Fibroblast of lung (primary cell): ENCODE results near the gene TNFRSF1A. TPM values are rescaled to one million over a fixed set of nuclear protein-coding genes. Genes with fewer than 3 reads are reported as not detected.
"Not testable (repeated sequence)": the region's sequence is repeated elsewhere in the genome, so short reads cannot be mapped to it uniquely, and the experiment has no call there.

Source experiments
- DNase-seq, 2 donors: peaks; one replicate each; pipeline versions ENCODE4 v3.0.0 to v3.0.0-alpha.2; 2010; ENCODE audit warnings: low read depth in 2 of 2
- H2AFZ ChIP-seq: 2 replicates; pipeline ENCODE4 v1.5.1; 2012; ENCODE audit warnings: low read length, control low read depth, inconsistent platforms
- H3K27ac ChIP-seq: 2 replicates; pipeline ENCODE4 v1.5.1; 2011; ENCODE audit warnings: low read length, control low read depth; ENCODE audit not compliant: insufficient read depth
- H3K27me3 ChIP-seq: 2 replicates; pipeline ENCODE4 v1.5.1; 2011; ENCODE audit warnings: mild to moderate bottlenecking, low read length; ENCODE audit not compliant: control insufficient read depth, insufficient read depth
- H3K36me3 ChIP-seq: 2 replicates; pipeline ENCODE4 v1.5.1; 2011; ENCODE audit warnings: low read length; ENCODE audit not compliant: control insufficient read depth, insufficient read depth
- H3K4me1 ChIP-seq: 2 replicates; pipeline ENCODE4 v1.5.1; 2011; ENCODE audit warnings: low read length; ENCODE audit not compliant: control insufficient read depth, insufficient read depth; ENCODE audit errors: extremely low read depth
- H3K4me2 ChIP-seq: 2 replicates; pipeline ENCODE4 v1.5.1; 2011; ENCODE audit warnings: low read length, control low read depth; ENCODE audit not compliant: insufficient read depth; ENCODE audit errors: extremely low read depth
- H3K4me3 ChIP-seq, 4 experiments: fragments of 200-600 bp in 1 of 4; sonication (generic) in 1 of 4; replicated peaks in 1 of 4; 2 replicates each; pipeline ENCODE4 v1.5.1; 2011 to 2016; ENCODE audit warnings: low read length in 4 of 4, low read depth in 3 of 4, mild to moderate bottlenecking in 3 of 4, control low read depth in 2 of 4, inconsistent platforms in 1 of 4, mixed read lengths in 1 of 4; ENCODE audit not compliant: insufficient read depth in 1 of 4; ENCODE audit errors: control extremely low read depth in 1 of 4
- H3K79me2 ChIP-seq: 2 replicates; pipeline ENCODE4 v1.5.1; 2012; ENCODE audit warnings: mild to moderate bottlenecking, low read length, inconsistent platforms; ENCODE audit not compliant: control insufficient read depth, insufficient read depth
- H3K9ac ChIP-seq: 2 replicates; pipeline ENCODE4 v1.5.1; 2011; ENCODE audit warnings: mild to moderate bottlenecking, low read length, control low read depth; ENCODE audit not compliant: insufficient read depth
- H3K9me3 ChIP-seq: 2 replicates; pipeline ENCODE4 v1.5.1; 2012; ENCODE audit warnings: low read depth, low read length; ENCODE audit not compliant: control insufficient read depth, insufficient read depth
- H4K20me1 ChIP-seq: 2 replicates; pipeline ENCODE4 v1.5.1; 2011; ENCODE audit warnings: low read length; ENCODE audit not compliant: control insufficient read depth, insufficient read depth; ENCODE audit errors: extremely low read depth
- CTCF ChIP-seq, 2 donors: IDR thresholded peaks in 1 of 2; conservative IDR thresholded peaks in 1 of 2; 1 replicate in 1 of 2; 2 replicates in 1 of 2; pipeline ENCODE4 v1.5.1; 2011 to 2012; ENCODE audit warnings: low read length in 2 of 2, control low read depth in 1 of 2, inconsistent platforms in 1 of 2, low read depth in 1 of 2, mild to moderate bottlenecking in 1 of 2
- EZH2 ChIP-seq: IDR thresholded peaks from 2 replicates; pipeline ENCODE4 v1.5.1; 2012; ENCODE audit warnings: low read length, control low read depth, mild to moderate bottlenecking; ENCODE audit errors: missing control alignments
- polyA plus RNA-seq, 2 donors: library from polyadenylated mRNA; depleted of rRNA in 1 of 2; stranded (reverse) in 1 of 2; unstranded in 1 of 2; fragments of >200 nt; gene quantifications; 2 replicates each; pipeline ENCODE4 v1.2.1, GENCODE V29; 2011 to 2012; ENCODE audit warnings: missing spikeins in 1 of 2
- total RNA-seq: library from RNA; depleted of rRNA; stranded (reverse); fragments of >200 nt; gene quantifications from 2 replicates; pipeline ENCODE4 v1.2.1, GENCODE V29; 2014

The TNFRSF1A gene
- total and polyA plus RNA-seq, 2 donors (not counting 1 experiment from before 2014, with no cell fraction given), result 157 to 257 TPM

- Histone ChIP-seq H3K36me3 (no peaks in the 10 kb centered on the region), H4K20me1 (no peaks in the 10 kb centered on the region), H3K79me2 (no peaks in the 10 kb centered on the region), H3K9me3 (no peaks in the 10 kb centered on the region), H2AFZ (no peak overlapping the region), H3K27ac (peak overlapping the region; percentile 61), H3K4me1 (peaks cover 19% of the 10 kb centered on the region), H3K4me2 (no peak overlapping the region), H3K27me3 (no peaks in the 10 kb centered on the region), H3K4me3 (no peak overlapping the region), H3K9ac (peak overlapping the region; percentile 16)
- no peak for TF ChIP-seq EZH2
- no peak for TF ChIP-seq CTCF (conservative IDR thresholded peaks at IDR 0.05 in 1 of 2, IDR thresholded peaks at IDR 0.05 in 1 of 2; ENCODE audit: low read depth in 1 of 2, low read length in 2 of 2)
- DNase-seq, result no peak
Observed at GRCh38 chr12:6294156-6295093, 47.5 kb downstream of the TNFRSF1A start.

GRCh38 chr12:6292606-6293005 lies 49.3 kb downstream of the TNFRSF1A start:
- no peaks in the 10 kb centered on the region for H3K79me2 ChIP-seq
- no peaks in the 10 kb centered on the region for H3K9me3 ChIP-seq
- H3K4me3 ChIP-seq, result no peak overlapping the region
- H3K9ac ChIP-seq, result no peak overlapping the region
- peak overlapping the region; percentile 34 for H3K27ac ChIP-seq
- no peaks in the 10 kb centered on the region for H3K27me3 ChIP-seq
- TF ChIP-seq CTCF (conservative IDR thresholded peaks at IDR 0.05 in 1 of 2, IDR thresholded peaks at IDR 0.05 in 1 of 2; ENCODE audit: low read depth in 1 of 2, low read length in 2 of 2) (no peak), EZH2 (no peak)
- H3K36me3 ChIP-seq, result no peaks in the 10 kb centered on the region
- H3K4me1 ChIP-seq, result peaks cover 21% of the 10 kb centered on the region
- H4K20me1 ChIP-seq, result no peaks in the 10 kb centered on the region
- no peak overlapping the region for H3K4me2 ChIP-seq
- peak in 1 of 2 donors; percentile 89 for DNase-seq
- no peak overlapping the region for H2AFZ ChIP-seq

GRCh38 chr12:6289906-6290305 lies 52.0 kb downstream of the TNFRSF1A start:
- H3K9me3 ChIP-seq, H3K27me3 ChIP-seq, H3K79me2 ChIP-seq, DNase-seq, H3K36me3 ChIP-seq, H3K4me3 ChIP-seq, H3K9ac ChIP-seq, H2AFZ ChIP-seq, H4K20me1 ChIP-seq, H3K4me2 ChIP-seq, H3K27ac ChIP-seq: not testable (repeated sequence)
- peaks cover 28% of the 10 kb centered on the region for H3K4me1 ChIP-seq

- not testable (repeated sequence) for H3K27me3 ChIP-seq, H3K9ac ChIP-seq, H4K20me1 ChIP-seq, H3K27ac ChIP-seq, H3K36me3 ChIP-seq, H3K9me3 ChIP-seq, H2AFZ ChIP-seq, H3K4me3 ChIP-seq, DNase-seq, H3K79me2 ChIP-seq, H3K4me2 ChIP-seq
- H3K4me1 ChIP-seq, result peaks cover 28% of the 10 kb centered on the region
Observed at GRCh38 chr12:6289081-6289480, 52.8 kb downstream of the TNFRSF1A start.
